NK-92 (cell line): ENCODE data around the gene THBS1.

Source experiments
- DNase-seq: peaks from one replicate; lab custom pipeline; 2025; ENCODE audit not compliant: unreplicated experiment; lab: John Stamatoyannopoulos, UW

Gene THBS1

DNA sequence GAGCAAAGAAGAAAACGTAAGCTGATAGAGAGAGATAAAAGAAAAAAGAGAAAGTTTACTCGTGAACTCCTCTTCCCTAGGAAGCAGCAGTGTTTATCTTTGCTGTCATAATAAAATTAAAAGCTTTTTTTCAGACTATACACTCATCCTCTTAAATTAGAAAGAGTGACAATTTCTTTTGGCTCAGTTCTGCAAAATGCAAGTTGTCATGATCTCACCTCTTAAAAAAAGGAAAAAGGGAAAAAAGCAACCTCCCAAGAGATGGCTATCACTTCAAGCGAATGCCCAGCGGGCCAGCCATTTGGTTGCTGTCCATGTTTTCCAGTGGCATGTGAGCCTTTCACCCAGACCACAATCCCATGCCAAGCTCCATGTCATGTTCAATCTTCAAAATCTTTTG, 7.0 kb upstream of the THBS1 start:
- no peak for DNase-seq

DNA sequence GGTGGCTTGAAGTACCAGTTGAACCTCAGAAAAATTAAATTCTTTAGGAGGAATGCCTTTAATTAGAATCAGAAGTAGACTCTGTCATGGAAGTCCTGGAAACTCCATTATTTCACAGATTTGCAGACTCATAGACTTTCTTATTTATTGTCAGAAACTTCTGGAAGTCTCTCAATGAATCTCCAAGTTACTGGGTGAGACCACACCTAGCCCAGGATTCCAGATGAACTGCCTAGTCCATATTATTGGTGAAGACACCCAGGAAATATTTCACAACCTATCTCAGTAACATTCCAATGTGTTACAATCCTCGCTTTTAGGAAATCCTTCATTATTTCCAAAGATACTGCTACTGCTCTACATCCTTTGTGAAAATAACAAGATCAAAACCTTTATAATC, 6.5 kb upstream of the THBS1 start:
- no peak for DNase-seq

DNA sequence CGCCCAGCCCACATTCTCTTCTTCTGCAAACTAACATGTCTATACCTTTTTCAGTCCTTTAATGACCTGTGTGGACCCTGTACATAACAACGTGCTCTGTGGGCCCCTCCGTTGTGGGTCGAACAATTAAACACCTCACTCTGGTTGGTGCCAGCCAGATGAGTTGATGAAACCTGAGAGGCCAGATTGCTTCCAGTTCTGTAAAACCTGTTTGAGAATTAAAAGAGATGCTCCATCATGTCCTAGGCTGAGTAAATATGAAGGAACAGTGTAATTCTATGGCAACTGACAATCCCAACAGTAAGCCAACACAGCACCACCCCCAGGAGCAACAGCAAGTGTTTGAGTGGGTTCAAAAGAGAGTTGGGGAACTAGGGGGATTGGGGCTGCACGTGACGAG, 5.7 kb upstream of the THBS1 start:
- DNase-seq, result no peak

DNA sequence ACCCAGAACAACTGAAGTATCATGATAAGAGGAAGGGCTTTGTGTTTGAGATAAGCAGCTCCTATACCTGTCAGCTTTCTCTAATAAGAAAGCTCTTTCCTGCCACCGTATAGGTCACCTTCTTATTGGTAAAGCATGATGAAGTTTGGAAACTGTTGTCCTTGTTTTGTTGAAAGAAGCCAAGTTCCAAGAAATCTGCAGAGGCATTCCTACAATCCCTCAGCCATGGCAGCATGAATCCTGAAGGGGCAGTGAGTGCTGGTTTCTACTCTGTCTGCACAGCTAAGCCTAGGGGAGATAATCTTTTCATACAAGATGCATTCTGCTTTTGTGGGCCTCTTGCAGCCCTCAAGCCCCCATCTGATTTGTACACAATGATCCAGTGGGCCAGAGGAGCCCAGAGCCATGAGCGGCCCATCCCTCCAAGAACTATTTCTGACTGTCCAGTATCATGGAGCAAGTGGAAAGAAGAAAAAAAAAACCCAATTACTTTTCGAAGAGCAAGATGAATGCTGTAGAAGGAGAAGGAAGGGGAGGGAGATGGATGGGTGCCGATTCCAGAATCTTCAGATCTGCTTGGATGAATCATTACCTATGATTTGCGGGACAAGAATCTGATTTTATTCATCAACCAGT, 1.9 kb upstream of the THBS1 start:
- no peak for DNase-seq

DNA sequence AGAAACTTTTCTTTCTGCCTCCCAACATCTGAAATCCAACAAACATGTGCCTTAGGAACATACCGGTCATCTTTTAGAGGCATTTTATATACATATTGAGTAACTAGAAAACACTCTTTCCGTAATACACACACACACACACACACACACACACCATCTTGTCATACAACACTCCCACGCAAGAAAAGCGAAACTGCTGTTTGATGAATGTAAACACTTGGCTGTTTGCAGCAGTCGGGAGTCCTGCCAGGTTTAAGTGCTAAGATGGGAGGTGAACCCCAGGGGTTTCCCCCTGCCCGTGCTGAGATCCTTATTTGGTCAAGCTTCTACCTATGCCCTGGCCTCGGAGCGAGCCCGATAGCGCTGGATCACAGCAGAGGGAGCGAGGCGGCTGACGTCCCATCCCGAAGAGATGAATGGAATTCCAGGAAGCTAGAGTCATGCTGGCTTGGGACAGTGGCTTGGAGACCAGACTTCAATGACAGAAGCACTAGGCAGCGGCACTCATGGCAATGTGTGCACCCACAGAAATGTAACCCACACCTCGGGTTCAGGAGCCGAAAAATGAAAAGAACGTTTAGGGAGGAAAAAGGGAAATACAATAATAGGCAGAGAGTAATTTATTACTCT, 1.3 kb upstream of the THBS1 start:
- DNase-seq, result no peak

DNA sequence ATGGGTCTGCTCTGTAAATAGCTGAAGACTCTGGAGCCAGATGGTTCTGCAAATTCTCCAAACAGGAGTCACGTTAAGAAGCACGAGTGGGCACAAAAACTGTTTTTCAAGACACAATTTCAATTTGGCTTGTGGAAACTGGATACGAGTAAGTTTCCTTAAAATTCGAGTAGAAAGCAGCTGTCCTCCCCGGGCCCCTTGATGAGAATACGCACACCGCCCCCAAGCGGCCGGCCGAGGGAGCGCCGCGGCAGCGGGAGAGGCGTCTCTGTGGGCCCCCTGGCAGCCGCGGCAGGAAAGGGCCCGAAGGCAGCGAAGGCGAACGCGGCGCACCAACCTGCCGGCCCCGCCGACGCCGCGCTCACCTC, 778 bp upstream of the THBS1 start:
- no peak for DNase-seq

DNA sequence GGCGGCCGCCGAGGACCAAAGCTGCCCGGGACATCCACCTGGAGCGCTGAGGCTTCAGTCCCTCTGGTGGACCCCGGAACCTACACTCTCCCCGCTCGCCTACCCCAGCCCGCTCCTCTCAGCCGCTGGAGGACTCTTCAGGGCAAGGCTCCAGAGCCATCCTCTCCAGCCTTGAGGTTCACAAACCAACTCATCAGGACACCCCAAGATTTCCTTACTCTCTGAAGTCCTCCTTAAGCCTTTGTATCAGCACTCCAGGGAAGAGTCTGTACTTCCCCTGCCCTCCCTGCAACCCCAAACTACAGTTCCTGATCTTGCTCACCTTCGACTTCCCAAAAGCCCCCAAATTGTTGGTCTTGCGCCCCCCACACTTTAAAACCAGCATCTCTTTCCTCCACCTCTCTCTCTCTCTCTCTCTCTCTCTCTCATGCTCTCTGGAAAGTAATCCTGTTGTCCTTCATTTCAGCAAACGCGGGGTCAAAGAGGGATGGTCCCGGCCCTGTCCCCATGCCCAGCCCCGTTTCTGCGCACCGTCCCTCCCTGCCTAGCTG, 438 bp downstream of the THBS1 start:
- DNase-seq, result no peak

DNA sequence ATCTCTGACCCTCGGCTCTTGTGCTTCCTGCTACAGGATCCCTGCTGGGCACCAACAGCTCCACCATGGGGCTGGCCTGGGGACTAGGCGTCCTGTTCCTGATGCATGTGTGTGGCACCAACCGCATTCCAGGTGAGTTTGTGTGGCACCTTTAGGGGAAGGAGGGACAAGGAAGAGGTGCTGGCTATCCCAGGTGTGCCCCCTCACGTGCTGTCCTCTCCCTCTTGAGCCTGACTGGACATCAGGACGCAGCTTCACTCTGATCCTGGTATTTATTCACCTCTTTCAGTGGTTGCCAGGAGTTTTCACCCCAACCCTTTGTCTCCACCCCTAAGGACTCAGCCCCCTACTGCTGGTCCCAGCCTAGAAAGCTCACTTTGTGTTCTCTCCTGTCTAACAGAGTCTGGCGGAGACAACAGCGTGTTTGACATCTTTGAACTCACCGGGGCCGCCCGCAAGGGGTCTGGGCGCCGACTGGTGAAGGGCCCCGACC, 960 bp downstream of the THBS1 start:
- no peak for DNase-seq

DNA sequence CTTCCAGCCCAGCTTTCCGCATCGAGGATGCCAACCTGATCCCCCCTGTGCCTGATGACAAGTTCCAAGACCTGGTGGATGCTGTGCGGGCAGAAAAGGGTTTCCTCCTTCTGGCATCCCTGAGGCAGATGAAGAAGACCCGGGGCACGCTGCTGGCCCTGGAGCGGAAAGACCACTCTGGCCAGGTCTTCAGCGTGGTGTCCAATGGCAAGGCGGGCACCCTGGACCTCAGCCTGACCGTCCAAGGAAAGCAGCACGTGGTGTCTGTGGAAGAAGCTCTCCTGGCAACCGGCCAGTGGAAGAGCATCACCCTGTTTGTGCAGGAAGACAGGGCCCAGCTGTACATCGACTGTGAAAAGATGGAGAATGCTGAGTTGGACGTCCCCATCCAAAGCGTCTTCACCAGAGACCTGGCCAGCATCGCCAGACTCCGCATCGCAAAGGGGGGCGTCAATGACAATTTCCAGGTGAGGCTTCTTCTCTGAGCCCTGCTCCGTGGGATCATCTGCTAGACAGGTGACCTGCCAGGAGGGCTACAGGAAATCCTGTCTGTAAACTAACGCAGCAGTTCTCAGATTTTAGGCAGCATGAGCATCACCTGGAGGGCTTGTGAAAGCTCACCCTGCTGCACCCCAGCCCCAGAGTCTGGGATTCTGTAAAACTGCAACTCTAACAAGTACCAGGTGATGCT, 1.6 kb downstream of the THBS1 start:
- no peak for DNase-seq

DNA sequence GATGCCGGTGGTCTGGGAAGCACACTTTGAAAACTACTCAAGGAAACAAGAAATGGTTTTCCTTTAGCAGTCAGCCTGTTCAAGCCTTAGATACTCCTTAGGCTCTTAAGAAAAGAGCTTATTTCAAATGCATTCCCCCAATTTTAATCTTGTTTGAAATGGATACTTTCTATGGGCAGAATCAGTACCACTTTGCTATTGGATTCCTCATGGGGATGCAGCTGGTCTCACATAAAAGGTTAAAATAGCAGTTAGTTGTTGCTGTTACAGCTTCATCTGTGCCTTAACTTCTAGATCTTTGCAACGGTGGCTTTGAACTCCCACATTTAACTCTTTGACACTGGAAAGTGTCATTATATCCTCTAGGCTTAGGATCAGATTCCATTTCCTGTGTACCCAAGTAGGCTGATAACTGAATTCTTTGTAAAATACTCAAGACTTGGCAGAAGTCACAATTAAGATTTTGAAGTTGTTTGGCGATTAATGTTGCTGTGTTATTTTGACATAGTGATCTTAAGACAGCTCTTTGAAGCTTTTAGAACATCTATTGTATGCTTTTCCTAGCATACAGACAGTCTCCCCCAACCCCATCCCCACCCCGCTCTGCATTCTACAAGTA, 2.2 kb downstream of the THBS1 start:
- no peak for DNase-seq

DNA sequence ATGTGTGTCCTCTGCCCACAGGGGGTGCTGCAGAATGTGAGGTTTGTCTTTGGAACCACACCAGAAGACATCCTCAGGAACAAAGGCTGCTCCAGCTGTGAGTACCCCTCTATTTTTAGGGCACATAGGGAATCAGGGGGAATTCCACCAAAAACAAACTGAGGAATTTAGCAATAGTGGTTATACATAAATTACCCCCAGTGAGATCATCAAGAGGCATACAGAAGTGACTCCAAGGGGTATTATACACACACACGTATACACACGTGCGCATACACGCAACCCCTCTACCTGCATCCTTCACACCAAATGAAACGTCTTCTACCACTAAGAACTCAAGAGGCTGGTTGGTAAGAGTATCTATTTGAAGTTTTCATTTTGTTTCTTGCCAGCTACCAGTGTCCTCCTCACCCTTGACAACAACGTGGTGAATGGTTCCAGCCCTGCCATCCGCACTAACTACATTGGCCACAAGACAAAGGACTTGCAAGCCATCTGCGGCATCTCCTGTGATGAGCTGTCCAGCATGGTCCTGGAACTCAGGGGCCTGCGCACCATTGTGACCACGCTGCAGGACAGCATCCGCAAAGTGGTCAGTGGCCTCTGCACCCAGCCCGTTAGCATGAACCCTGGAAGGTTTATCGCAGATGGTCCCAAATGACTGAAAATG, 2.9 kb downstream of the THBS1 start:
- no peak for DNase-seq

DNA sequence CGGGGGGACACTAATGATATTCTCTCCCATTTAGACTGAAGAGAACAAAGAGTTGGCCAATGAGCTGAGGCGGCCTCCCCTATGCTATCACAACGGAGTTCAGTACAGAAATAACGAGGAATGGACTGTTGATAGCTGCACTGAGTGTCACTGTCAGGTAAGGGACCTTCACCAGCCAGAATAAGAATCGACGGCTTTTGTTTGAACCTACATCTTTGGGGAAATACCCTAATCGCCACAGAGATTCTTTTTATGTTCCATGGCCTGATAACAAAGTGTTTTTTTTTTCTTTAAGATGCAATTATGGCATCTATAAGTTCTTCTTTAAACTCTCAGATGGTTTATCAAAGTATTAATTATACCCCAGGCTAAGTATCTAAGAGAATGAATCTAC, 3.4 kb downstream of the THBS1 start:
- DNase-seq, result no peak

DNA sequence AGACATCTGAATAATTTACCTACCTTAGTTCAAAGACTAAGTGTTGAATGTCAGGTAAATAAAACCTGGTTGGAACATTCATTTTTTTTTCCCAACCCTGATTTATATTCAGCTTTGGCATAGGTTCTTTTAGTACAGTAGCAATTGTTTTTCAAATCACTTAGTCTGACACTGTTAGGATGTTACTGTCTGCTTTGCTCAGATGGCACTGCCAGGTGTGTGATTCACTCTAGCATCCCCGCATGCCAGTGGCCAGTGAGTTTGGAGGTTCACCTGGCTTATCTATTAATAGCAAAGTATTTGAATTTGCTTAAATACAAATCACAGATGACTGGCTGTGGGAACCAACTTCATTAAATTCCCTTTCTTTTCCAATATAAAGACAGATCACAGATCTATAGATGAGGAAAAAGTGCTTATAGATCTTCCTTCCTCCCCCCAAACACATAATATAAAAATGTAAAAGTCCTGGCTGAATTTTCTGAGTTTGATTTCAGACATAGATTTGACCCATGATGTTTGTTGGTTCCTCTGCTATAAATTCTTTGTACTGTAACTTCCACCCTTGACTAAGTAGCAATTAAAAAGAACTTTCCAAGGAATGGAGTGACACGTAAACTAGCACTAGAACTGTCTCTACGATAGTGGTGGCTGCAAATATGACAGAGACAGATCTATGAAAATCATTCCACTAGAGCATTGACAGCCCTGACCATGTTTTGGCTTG, 3.9 kb downstream of the THBS1 start:
- no peak for DNase-seq

DNA sequence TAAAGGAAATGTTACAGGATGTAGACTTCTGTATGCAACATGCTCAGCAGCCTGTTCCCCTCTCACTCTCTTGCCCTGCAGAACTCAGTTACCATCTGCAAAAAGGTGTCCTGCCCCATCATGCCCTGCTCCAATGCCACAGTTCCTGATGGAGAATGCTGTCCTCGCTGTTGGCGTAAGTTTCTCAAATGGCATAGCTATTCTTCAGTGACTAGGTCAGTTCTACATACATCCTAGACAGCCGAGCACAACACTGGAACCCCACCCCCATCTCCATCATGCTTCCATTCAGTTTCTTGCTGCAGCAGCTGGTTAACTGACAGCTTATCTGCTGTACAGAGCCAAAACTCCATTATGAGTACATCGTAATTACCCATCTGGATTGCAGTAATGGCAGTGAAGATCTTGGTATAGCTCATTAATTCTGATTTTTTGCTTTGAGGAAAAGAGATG, 4.5 kb downstream of the THBS1 start:
- no peak for DNase-seq

DNA sequence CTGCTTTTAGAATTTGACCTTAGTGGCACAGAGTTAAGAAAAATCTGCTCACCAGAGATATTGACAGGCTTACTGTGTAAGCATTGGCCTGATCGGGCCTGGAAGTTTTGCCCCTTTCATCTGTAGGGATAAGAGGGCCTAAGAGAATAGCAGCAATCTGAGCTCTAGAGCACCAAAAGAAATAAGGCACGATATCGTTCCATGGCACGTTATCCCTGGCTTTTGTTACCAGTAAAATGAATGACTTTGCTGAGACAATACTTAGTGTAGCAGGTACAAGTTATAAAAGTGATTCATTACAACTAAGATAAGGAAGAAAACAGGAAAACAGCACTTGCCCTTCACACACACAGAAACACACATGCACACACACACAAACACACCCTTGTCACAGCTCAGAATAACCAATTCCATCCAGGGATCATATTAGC, 5.0 kb downstream of the THBS1 start:
- no peak for DNase-seq

DNA sequence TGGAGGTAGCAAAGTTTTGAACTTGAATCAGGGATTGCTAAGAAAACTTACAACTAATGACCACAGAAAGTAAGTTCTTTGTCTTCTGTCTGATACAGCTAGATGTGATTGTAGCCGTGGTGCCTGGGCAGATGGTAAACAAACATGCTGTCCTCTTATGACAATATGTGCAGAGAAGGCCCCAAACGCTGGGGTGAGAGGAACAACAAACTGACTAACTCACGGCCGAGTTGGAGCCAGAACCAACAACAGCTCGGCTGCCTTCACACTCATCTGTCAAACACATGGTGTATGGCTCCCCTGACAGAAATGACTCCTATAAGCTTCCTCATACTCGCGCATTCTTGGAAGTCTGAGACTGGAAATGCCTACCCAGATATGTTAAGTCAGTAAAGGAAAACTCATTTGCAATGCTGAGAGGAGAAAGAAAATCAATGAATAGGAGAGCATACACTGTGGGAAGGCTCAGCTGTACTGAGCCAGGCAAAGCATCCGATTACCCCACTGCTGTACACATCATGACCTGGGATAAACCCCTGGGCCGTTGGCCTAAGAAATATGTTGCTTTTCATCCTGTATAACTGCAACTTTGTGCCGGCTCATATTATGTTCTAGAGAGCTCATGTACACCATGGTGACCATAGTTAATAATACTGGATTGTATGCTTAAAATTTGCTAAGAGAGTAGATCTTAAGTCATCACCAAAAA, 5.7 kb downstream of the THBS1 start:
- no peak for DNase-seq

DNA sequence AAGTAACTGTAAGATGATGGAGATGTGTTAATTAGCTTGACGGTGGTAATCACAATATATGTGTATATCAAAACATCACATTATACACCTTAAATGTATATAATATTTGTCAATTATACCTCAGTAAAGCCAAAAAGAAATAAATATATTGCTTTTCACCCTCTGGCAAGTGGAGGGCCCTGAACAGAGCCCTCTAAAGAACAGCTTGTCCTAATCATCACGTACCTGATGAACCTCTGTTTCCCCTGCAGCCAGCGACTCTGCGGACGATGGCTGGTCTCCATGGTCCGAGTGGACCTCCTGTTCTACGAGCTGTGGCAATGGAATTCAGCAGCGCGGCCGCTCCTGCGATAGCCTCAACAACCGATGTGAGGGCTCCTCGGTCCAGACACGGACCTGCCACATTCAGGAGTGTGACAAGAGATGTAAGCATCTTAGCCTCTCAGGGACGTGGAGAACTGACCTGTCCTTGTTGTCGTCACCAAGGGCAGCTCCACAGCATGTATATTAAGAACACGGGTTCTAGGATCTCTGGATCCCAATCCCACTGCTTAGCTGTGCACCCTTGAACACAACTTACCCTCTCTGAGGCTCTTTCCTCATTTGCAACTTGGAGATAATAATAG, 6.3 kb downstream of the THBS1 start:
- DNase-seq, result no peak

DNA sequence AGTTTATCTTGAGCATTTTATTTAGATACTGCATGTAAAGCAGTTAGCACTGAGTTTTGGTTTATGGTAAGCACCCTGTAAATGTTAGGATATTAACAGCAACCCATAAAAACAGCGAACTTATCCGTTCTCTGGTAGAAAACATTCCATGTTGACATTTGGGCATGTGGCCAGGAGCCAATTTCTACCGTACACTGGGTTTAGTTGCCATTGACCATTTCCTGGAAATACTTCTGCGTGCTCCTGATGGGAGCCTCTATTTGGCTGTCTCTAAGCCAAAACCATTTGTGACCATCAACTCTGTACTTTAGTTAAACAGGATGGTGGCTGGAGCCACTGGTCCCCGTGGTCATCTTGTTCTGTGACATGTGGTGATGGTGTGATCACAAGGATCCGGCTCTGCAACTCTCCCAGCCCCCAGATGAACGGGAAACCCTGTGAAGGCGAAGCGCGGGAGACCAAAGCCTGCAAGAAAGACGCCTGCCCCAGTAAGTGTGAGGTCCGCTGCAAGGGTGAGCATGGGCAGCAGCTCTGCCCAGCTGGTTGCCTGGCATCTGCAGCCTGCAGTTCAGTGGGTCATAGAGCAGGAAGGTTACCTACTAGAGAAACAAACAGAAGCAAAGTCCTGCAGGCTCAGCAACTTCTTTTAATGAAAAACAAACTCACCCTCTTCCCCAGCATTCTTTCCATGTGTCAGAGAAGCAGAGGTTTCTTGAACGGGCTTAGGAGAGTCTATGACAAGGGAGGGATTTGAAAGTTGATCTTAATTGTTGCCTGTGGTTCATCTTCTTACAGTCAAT, 7.1 kb downstream of the THBS1 start:
- no peak for DNase-seq
